Neural progenitor cell (in vitro differentiated cells): ENCODE results near the gene CERS6. TPM values are rescaled to one million over a fixed set of nuclear protein-coding genes. Genes with fewer than 3 reads are reported as not detected.

Source experiments
- DNase-seq: peaks from one replicate; pipeline ENCODE4 v3.0.0-alpha.2; 2016; ENCODE audit warnings: low spot score
- H2AFZ ChIP-seq: fragments of 200-600 bp; sonication (generic); replicated peaks from 2 replicates; pipeline ENCODE4 v1.6.1; 2016; ENCODE audit warnings: antibody characterized with exemption
- H3F3A ChIP-seq: fragments of 200-600 bp; sonication (generic); 2 replicates; pipeline ENCODE4 v1.6.1; 2016; ENCODE audit warnings: antibody characterized with exemption, low read depth
- H3K27ac ChIP-seq: fragments of 200-600 bp; sonication (generic); 2 replicates; pipeline ENCODE4 v1.5.1; 2016; ENCODE audit warnings: mild to moderate bottlenecking
- H3K27me3 ChIP-seq: fragments of 200-600 bp; sonication (generic); 2 replicates; pipeline ENCODE4 v1.6.1; 2016; ENCODE audit warnings: mild to moderate bottlenecking, moderate library complexity
- H3K36me3 ChIP-seq: fragments of 200-600 bp; sonication (generic); 2 replicates; pipeline ENCODE4 v1.5.1; 2016
- H3K4me1 ChIP-seq: fragments of 200-600 bp; sonication (generic); 2 replicates; pipeline ENCODE4 v1.6.1; 2016; ENCODE audit warnings: mixed run types
- H3K4me2 ChIP-seq: fragments of 200-600 bp; sonication (generic); 2 replicates; pipeline ENCODE4 v1.6.1; 2016
- H3K4me3 ChIP-seq: fragments of 200-600 bp; sonication (generic); 2 replicates; pipeline ENCODE4 v1.5.1; 2016
- H3K79me2 ChIP-seq: fragments of 200-600 bp; sonication (generic); 2 replicates; pipeline ENCODE4 v1.6.1; 2016; ENCODE audit warnings: low read depth
- H3K9ac ChIP-seq: fragments of 200-600 bp; sonication (generic); 2 replicates; pipeline ENCODE4 v1.6.1; 2016
- H3K9me3 ChIP-seq: fragments of 200-600 bp; sonication (generic); 2 replicates; pipeline ENCODE4 v1.5.1; 2016; ENCODE audit warnings: low read depth
- H4K20me1 ChIP-seq: fragments of 200-600 bp; sonication (generic); 2 replicates; pipeline ENCODE4 v1.6.1; 2016; ENCODE audit warnings: low read depth
- H3K27ac Mint-ChIP-seq: 3 replicates; pipeline ENCODE4 v1.8.0; 2021; ENCODE audit warnings: mixed read lengths
- H3K27me3 Mint-ChIP-seq: 2 replicates; pipeline ENCODE4 v1.8.0; 2022; ENCODE audit warnings: low read depth, mild to moderate bottlenecking, inconsistent platforms, moderate library complexity, mixed read lengths; ENCODE audit not compliant: insufficient read depth
- H3K36me3 Mint-ChIP-seq: 3 replicates; pipeline ENCODE4 v1.8.0; 2021; ENCODE audit warnings: mixed read lengths
- H3K4me1 Mint-ChIP-seq: 3 replicates; pipeline ENCODE4 v1.8.0; 2021; ENCODE audit warnings: mixed read lengths
- H3K4me3 Mint-ChIP-seq: 3 replicates; pipeline ENCODE4 v1.8.0; 2021; ENCODE audit warnings: mild to moderate bottlenecking, moderate library complexity, mixed read lengths
- H3K9me3 Mint-ChIP-seq: 3 replicates; pipeline ENCODE4 v1.8.0; 2020; ENCODE audit warnings: mixed read lengths
- CTCF ChIP-seq: fragments of 200-600 bp; sonication (generic); IDR thresholded peaks from 2 replicates; pipeline ENCODE4 v1.5.1; 2017; ENCODE audit warnings: antibody characterized with exemption, mild to moderate bottlenecking
- EZH2 ChIP-seq: fragments of 200-600 bp; sonication (generic); IDR thresholded peaks from 2 replicates; pipeline ENCODE4 v1.6.1; 2017; ENCODE audit warnings: antibody characterized with exemption, mild to moderate bottlenecking, moderate library complexity
- EZH2phosphoT487 ChIP-seq: fragments of 200-600 bp; sonication (generic); IDR thresholded peaks from 2 replicates; pipeline ENCODE4 v1.6.1; 2017; ENCODE audit warnings: antibody characterized with exemption
- total RNA-seq: library from RNA; depleted of rRNA; stranded (reverse); fragments of >200 nt; gene quantifications from 2 replicates; pipeline ENCODE4 v1.2.3, GENCODE V29; 2015; ENCODE audit warnings: low replicate concordance

CERS6 gene
- total RNA-seq, 1 donor from 2014 or later: 50.8 TPM

- H3K4me3 ChIP-seq: no peak overlapping the region
- no peaks in the 10 kb centered on the region for H3K9me3 Mint-ChIP-seq
- H4K20me1 ChIP-seq: peaks cover 59% of the 10 kb centered on the region
- no peak for DNase-seq
- no peak overlapping the region for H3K9ac ChIP-seq
- TF ChIP-seq EZH2phosphoT487: no peak
- no peak for TF ChIP-seq CTCF
- TF ChIP-seq EZH2: no peak
- peaks cover 89% of the 10 kb centered on the region for H3K79me2 ChIP-seq
- H3K4me1 ChIP-seq: peaks cover 47% of the 10 kb centered on the region
- peaks cover 36% of the 10 kb centered on the region for H3K4me1 Mint-ChIP-seq
- peaks cover 2% of the 10 kb centered on the region for H3K27me3 Mint-ChIP-seq
- H3K36me3 ChIP-seq: no peaks in the 10 kb centered on the region
- H3K4me3 Mint-ChIP-seq: no peak overlapping the region
- H3K36me3 Mint-ChIP-seq: no peaks in the 10 kb centered on the region
- H3K27me3 ChIP-seq: no peaks in the 10 kb centered on the region
- H3K27ac Mint-ChIP-seq: no peak overlapping the region
- H3K4me2 ChIP-seq: no peak overlapping the region
- H3K27ac ChIP-seq: no peak overlapping the region
- H3K9me3 ChIP-seq: no peaks in the 10 kb centered on the region
- H2AFZ ChIP-seq: no peak overlapping the region
- H3F3A ChIP-seq: no peaks in the 10 kb centered on the region
Measured at GRCh38 chr2:168525020-168525419, 68.9 kb downstream of the CERS6 start.

- no peaks in the 10 kb centered on the region for H3K36me3 Mint-ChIP-seq
- H3K36me3 ChIP-seq: no peaks in the 10 kb centered on the region
- TF ChIP-seq EZH2phosphoT487 (no peak), CTCF (no peak), EZH2 (no peak)
- no peak overlapping the region for H2AFZ ChIP-seq
- no peak overlapping the region for H3K27ac ChIP-seq
- H3K9me3 ChIP-seq: no peaks in the 10 kb centered on the region
- no peak for DNase-seq
- peaks cover 91% of the 10 kb centered on the region for H3K79me2 ChIP-seq
- peaks cover 51% of the 10 kb centered on the region for H3K4me1 ChIP-seq
- no peak overlapping the region for H3K4me3 Mint-ChIP-seq
- H3K4me2 ChIP-seq: peak overlapping the region; percentile 3
- peaks cover 2% of the 10 kb centered on the region for H3K27me3 Mint-ChIP-seq
- H3K9ac ChIP-seq: no peak overlapping the region
- no peaks in the 10 kb centered on the region for H3K27me3 ChIP-seq
- no peak overlapping the region for H3K27ac Mint-ChIP-seq
- H3K4me1 Mint-ChIP-seq: peaks cover 34% of the 10 kb centered on the region
- H3K9me3 Mint-ChIP-seq: no peaks in the 10 kb centered on the region
- H4K20me1 ChIP-seq: peaks cover 53% of the 10 kb centered on the region
- no peak overlapping the region for H3K4me3 ChIP-seq
- no peaks in the 10 kb centered on the region for H3F3A ChIP-seq
Measured at GRCh38 chr2:168525716-168526446, 69.8 kb downstream of the CERS6 start.

- Histone ChIP-seq H3K4me3 (no peak overlapping the region), H4K20me1 (peaks cover 45% of the 10 kb centered on the region), H3K9me3 (no peaks in the 10 kb centered on the region), H3K36me3 (no peaks in the 10 kb centered on the region), H3F3A (no peaks in the 10 kb centered on the region), H3K27ac (no peak overlapping the region), H2AFZ (no peak overlapping the region), H3K9ac (no peak overlapping the region), H3K79me2 (peaks cover 91% of the 10 kb centered on the region), H3K4me2 (no peak overlapping the region), H3K27me3 (no peaks in the 10 kb centered on the region), H3K4me1 (peaks cover 43% of the 10 kb centered on the region)
- DNase-seq: no peak
- Mint-ChIP-seq H3K4me3 (no peak overlapping the region), H3K9me3 (no peaks in the 10 kb centered on the region), H3K27me3 (peaks cover 2% of the 10 kb centered on the region), H3K4me1 (peaks cover 27% of the 10 kb centered on the region), H3K27ac (no peak overlapping the region), H3K36me3 (no peaks in the 10 kb centered on the region)
- no peak for TF ChIP-seq EZH2phosphoT487
Measured at GRCh38 chr2:168526641-168527040, 70.6 kb downstream of the CERS6 start.

GRCh38 chr2:168528016-168528415 is 71.9 kb downstream of the CERS6 start:
- H3K4me3 ChIP-seq: no peak overlapping the region
- peaks cover 41% of the 10 kb centered on the region for H3K4me1 ChIP-seq
- H3F3A ChIP-seq: no peaks in the 10 kb centered on the region
- Mint-ChIP-seq H3K4me3 (no peak overlapping the region), H3K36me3 (peaks cover under 1% of the 10 kb centered on the region), H3K4me1 (peaks cover 21% of the 10 kb centered on the region), H3K9me3 (peaks cover under 1% of the 10 kb centered on the region), H3K27ac (no peak overlapping the region), H3K27me3 (peaks cover 2% of the 10 kb centered on the region)
- H3K9ac ChIP-seq: no peak overlapping the region
- H4K20me1 ChIP-seq: peaks cover 31% of the 10 kb centered on the region
- DNase-seq: no peak
- H3K9me3 ChIP-seq: no peaks in the 10 kb centered on the region
- H3K27ac ChIP-seq: no peak overlapping the region
- no peak overlapping the region for H2AFZ ChIP-seq
- peaks cover 91% of the 10 kb centered on the region for H3K79me2 ChIP-seq
- TF ChIP-seq CTCF: no peak
- TF ChIP-seq EZH2phosphoT487: no peak
- TF ChIP-seq EZH2: no peak
- H3K27me3 ChIP-seq: no peaks in the 10 kb centered on the region
- no peak overlapping the region for H3K4me2 ChIP-seq
- H3K36me3 ChIP-seq: no peaks in the 10 kb centered on the region
